Liver (tissue), 3 donors: Measurements from ENCODE around the gene GPD2.

Experiments
- CTCF ChIP-seq: fragments of 150-350 bp; IDR thresholded peaks from 2 replicates; pipeline ENCODE4 v1.5.1; 2017; ENCODE audit warnings: improper control_type of control experiment, low read depth, low read length; ENCODE audit not compliant: missing input control
- JUND ChIP-seq, 2 donors: IDR thresholded peaks; 2 replicates each; pipeline ENCODE4 v1.6.1; 2016; ENCODE audit warnings: antibody characterized with exemption in 2 of 2
- TAF1 ChIP-seq: conservative IDR thresholded peaks from 2 replicates; pipeline ENCODE4 v1.6.1; 2016; ENCODE audit warnings: antibody characterized with exemption, mild to moderate bottlenecking
- donor health status: healthy.
- donor health status: healthy.

DNA sequence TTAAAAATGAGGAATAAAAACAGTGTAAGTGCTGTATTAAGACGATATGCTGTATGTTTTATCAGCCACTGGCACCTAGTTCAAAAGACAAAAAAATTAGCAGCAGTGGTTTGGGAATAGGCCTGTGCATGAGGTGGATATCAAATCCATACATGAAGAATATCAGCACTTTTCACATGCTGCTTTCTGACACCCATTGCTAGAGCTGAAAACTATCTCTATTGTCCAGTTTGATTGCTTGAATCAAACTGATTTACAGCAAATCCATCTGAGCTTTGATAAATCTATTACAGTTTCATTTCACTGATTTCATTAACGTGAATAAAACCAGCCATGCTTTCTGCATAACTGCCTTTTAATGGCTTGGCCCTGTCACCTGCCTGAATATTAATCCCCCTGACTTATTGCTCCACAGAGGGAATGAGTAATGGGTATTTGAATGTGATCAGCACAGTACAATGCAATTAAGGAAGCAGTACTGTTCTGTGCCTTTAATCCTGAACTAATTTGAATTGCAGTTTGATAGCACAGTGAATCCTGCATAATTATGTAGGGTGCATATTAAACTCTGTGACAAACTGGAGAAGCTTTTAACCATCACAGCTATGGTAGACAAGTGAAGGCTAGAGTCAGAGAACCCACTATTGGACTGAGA, 154.0 kb downstream of the GPD2 start:
- no peak for TF ChIP-seq TAF1
- no peak for TF ChIP-seq CTCF
- TF ChIP-seq JUND (IDR thresholded peaks at IDR 0.05): no peak
